ENCODE results near the gene FOXC2.
A peak's percentile ranks its signal among the peaks of the same experiment; 100 is the strongest.

Gene FOXC2

DNA sequence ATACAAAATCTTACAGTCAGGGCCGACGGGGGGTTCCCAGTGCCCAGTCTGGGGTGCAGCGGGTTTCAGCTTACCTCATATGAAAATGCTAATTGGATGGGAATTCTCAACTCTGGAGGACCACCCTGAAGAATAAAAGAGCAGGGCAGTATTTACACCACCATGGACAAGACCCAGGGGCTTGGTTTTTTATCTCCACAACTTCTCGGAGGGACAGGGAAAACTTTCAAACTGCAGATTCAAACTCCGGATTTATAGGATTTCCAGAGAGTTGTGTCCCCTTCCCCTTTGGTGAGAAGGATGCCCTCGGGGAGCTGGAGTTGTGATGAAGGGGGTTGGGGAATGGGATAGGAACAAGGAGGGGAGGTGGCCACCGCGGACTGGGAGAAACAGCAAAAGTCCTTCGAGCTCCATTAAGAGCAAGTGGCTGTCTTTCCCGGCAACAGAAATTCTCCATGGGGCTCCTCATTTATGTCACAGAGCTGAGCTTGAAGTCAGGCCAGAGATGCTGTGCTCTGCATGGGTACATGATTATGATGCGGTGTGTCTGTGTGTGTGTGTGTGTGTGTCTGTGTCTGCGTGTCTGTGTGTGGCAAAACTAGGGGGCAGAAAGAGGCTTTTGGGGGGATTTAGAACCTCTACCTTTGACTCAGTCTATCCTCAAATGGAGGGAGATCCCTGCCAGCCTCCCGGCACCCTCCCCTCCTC, 27.4 kb downstream of the FOXC2 start:
- no peak for DNase-seq

GRCh38 chr16:86594721-86595120, 28.1 kb downstream of the FOXC2 start:
- no peak for DNase-seq

- DNase-seq: no peak
These were observed 29.5 kb downstream of the FOXC2 start for GRCh38 chr16:86595983-86596605.

DNA sequence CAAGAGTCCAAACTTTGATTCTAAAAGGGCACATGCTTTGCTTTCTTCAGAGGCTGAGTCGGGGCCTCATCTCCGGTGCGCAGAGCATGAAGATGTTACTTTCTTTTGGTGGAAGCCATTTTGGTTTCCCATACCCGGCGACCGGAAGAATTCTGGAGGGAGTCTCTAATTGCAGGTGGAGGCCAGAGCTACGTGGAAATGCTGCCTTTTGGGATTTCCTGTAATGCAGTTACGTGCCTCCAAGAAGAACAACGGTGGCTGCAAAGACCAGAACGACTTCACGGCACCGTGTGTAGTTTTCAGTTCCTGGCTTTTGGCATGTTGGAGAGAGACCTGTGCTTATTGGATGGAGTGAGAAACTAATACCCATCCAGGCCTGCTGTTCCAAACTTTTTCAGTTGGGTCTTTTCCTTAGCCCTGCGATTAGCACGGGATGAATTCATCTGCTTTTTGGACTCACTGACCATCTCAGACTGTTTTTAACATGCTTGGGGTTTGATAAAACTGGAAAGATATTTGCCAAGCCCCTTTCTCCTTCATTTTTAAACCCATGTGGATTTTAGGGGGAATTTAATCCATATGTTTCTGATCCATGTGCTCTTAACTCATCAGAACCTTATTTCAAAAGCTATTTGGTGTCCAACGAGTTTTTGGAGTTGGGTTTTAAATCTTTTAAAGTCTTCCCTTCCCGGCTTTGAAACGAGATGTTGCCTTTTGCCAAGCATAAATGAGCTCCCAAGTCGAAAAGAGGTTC, 30.7 kb downstream of the FOXC2 start:
- DNase-seq: no peak

DNA sequence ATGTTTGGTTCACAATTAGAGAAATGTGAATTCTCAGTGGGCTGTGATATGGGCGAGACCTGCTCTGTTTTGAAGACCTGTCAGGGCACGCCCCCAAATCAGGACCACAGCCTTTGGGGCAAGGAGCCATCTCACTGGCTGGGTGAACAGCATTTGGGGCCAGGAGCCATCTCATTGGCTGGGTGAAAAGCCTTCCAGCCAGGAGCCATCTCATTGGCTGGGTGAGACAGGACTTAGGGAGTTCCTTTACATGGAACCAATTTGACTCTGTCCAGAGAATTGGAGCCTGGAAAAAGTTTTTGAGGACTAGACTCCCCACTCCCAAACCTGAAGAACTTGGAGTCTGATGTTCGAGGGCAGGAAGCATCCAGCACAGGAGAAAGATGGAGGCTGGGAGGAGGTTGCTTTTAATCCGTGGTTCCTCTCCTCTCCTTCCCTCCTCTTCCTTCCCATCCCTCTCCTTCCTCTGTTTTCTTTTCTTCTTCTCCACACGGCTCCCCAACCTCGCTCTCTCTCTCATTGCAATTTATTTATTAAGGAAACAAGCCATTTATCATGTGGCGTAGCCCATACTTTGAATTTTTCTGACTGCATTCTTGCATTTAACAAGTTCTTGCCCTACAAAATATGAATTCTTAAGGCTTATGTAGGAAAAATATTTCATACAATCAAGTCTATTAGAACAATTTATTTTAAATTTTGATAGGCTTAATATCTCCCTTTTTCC, 31.4 kb downstream of the FOXC2 start:
- no peak for DNase-seq

DNA sequence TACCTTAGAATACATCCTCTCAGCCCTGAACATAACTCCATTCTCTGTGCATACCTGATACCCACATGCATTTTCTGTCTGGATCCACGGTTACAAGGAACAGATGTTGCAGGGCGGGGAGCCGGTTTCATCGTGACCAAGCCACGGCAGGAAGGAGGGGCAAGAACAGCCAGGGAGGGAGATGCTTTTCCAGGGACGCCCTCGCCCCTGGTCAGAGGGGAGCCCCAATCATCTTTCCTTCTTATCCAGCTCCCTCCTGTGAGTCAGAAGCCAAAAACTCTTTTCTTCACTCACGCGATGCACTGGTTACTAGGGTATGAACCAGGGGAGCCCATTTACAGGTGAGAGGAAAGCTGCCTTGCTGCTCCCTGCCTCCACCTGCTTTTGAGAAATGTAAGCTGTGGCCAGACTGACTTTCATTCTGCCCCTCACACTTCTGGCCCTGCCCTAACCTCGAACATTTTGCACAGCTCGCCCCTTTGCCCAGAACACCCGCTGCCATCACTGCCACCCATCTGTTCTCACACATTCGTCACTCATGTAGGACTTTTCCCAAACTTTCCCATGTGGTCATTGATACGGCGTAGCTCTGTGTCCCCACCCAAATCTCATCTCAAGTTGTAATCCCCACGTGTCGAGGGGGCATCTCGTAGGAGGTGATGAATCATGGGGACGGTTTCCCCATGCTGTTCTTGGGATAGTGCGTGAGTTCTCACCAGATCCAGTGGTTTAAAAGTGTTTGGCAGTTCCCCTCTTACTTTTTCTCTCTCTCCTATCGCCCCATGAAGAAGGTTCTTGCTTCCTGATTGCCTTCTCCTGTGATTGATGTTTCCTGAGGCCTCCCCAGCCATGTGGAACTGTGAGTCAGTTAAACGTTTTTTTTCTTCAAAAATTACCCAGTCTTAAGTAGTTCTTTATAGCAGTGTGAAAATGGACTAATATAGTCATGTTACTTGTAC, 32.3 kb downstream of the FOXC2 start:
- no peak for DNase-seq

DNA sequence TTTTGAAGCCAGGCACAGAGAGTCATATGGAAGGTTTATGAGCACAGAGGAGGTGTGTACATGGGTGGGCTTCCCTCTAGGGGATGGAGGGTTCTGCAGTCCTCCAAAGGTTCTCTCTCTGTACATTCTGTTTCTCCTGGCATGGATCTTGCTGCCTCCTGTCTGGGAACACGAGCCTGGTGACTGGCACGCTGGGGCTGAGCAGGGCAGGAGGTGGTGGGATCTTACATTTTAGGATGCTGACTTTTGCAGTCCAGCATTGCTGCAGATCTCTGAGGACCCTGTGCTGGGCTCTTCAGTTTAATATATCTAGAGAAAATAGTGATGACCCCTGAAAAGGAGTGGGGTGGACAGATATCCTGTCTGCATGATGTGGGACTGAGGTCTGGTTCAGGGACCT, 34.7 kb downstream of the FOXC2 start:
- DNase-seq: no peak

DNA sequence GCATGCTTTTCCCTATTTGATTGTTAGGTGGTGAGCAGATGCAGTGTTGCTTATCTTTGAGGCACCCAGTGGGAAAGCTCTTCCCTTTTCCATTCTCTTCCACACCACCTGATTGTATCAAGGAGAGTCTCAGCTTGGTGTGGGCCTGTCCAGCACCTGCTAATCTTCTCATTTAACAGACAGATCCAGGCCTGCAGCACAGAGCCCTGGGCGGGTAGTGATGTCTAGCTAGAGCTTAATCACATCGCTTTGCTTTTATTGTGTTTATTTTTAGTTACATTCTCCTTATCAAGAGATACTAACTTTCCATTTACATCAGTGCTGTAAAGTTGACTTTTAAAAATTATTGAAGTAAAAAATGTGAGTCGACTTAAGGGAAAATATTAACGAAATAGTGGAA, 35.9 kb downstream of the FOXC2 start:
- DNase-seq: no peak

GRCh38 chr16:86604436-86605193, 38.0 kb downstream of the FOXC2 start:
- DNase-seq: peak; percentile 22 to 30

DNA sequence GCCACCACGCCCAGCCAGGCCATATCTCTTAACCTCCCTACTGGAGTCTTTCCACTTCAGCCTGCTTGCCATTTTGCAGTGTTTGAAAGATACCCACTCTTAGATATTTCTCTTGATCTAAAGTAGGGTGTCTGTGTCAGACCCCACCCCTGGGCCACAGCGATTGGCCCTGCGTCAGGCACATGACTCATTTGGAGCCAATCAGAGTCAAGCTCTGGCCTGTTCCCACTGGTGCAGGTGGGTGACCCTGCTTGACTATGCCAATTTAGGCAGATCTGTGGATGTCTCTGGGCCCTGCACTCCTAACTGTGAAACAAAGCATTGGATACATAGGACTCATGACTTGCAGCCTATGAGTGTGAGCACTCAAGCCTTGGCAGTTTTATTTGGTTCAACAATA, 39.3 kb downstream of the FOXC2 start:
- no peak for DNase-seq

DNA sequence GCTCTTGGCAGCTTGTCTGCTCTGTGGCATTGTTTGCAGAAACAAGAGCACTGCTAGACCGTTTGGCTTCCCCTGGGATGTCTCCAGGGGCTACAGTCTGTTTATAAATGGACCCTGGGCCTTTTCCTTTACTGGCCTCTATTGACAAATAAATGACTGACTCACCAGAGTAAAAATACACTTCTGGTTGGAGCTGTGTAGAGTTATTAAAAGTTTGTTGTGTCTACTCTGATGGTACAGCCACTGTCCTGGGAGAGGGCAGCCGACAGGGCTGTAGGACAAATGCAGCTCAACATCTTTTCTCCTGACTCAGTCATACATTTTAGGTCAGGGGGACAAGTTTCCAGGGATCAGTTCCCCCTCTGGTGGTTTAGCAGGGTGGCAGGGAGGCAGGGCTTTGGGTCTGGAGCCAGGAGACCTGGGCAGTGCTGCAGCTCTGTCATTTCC, 41.7 kb downstream of the FOXC2 start:
- DNase-seq: no peak

DNA sequence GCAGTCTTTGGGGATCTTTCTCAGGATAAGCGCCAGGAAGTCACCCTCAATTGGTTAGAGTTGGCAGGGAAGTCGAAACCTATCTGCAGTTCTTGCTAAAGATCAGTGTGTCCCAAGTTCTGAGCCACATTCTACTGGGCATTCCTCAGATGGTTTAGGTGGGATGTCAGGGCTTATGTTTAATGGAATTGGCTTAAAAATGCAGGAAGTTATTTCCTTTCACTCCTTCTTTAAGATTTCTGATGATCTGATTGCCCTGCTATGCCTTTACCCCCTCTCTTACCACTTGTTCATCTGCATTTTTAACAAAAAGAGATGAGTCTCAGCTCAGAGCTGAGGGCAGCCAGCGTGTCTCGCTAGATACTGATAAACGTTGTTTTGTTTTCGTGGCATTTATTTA, 42.5 kb downstream of the FOXC2 start:
- DNase-seq: no peak

GRCh38 chr16:86609661-86610060, 43.0 kb downstream of the FOXC2 start:
- no peak for DNase-seq

- no peak for DNase-seq
These were observed 44.3 kb downstream of the FOXC2 start for GRCh38 chr16:86610779-86611524.

DNA sequence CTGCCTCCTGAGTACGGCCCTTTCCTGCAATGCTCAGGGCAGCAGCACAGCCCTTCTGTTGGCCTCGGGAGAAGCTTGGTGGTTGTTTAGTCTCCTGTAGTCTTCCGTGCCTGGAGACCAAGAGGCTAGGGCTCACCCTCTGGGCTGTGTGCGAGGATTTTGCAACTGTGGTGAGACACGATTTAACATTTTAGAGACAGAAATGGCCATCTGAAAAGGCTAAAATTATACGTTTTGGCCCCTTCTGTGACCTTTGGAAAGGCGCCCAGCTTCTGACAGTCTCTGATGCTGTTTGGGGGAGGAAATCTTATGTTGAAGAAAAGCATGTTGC, 44.9 kb downstream of the FOXC2 start:
- DNase-seq: no peak

- no peak for DNase-seq
These were observed 45.3 kb downstream of the FOXC2 start for GRCh38 chr16:86611941-86612340.

DNA sequence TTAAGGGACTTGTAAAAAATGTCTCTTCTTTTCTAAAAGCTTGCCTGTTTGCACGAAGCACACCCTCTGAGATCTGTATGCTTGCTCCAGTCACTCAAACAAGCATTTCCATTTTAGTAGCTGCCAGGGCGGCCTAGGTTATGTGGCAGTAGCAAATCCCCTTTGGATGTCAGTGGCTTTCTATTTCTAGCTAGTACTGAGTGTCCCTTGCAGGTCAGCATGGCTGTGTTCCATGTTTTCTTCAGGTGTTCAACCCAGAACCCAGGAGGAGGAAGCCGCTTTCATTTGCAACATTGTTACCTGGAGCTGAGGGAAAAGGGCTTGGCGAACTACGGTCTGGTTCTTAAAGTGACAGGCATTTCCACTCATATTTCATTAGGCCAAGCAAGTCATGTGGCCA, 48.1 kb downstream of the FOXC2 start:
- no peak for DNase-seq

DNA sequence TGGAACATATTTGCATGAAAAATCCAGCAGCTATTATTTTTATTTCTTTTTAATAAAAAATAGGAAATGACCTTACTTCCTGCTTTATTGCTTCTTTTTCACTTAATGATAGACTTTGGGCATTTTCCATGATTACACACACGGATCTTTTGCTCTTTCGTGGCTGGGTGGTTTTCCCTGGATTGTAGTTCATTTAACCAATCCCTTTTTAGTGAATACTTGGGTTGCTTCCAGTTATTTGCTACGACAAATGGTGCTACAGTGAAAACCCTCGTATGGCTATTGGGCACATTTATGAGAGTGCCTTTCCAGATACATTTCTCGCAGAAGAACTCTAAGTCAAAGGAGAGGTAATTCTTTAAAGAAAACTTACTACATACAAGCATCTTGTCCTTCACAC, 50.3 kb downstream of the FOXC2 start:
- DNase-seq: no peak

DNA sequence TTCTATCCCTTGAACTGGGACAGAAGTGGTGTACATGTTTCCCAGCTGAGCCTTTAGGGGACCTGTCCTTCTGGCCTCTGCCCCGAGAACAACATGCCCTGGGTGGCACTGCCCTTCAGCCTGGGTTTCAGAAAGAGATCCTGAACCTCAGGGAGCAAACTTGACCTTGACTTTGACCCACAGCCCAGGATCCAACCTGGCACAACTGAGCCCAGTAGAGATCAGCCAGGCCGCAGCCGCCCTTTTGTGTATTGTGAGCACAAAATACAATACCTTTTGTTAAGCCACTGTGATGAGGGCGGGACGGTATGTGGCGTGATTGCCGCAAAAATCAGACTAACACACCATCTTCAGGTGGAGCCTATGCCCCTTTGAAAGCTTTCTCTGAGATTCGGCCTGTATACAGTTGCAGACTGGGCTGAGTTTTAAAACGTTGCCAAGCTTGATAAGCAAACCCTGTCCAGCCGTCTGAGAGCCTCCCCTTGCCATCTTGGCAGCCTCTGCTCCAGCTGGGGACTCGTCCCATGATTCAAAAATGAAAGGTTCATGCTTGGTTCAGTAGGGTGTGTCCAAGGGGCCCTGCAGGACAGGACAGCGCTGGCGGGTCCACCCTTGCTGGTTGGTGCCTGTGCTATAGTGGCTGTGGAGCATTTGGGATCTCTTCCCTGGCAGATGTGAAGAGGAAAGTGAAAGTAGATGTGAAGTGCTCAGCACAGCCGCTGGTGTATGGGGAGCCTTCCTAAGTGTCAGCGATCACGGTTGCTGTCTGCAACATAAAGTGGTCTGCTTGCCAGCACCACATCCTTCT, 52.0 kb downstream of the FOXC2 start:
- DNase-seq: no peak

Data from activated CD4-positive, alpha-beta T cell treated with anti-CD3 and anti-CD28 coated beads, Interleukin-2, amount 50 U/mL, for 48 hours (primary cell).